Measurements from ENCODE around the gene CTBP1.

GRCh38 chr4:1293531-1293941 lies 44.6 kb upstream of the CTBP1 start:
- TF ChIP-seq CTCF (conservative IDR thresholded peaks at IDR 0.05 in 1 of 2, IDR thresholded peaks at IDR 0.05 in 1 of 2; ENCODE audit: extremely low read depth in 1 of 2, insufficient read depth in 1 of 2, low read depth in 1 of 2, low read length in 2 of 2): no peak
- TF ChIP-seq EZH2 (IDR thresholded peaks at IDR 0.05; ENCODE audit: borderline replicate concordance, low read length): no peak
